ENCODE measurements around the gene RMI2. TPM values are rescaled to one million over a fixed set of nuclear protein-coding genes. Genes with fewer than 3 reads are reported as not detected.

The RMI2 gene
- total and polyA plus RNA-seq, 8 donors, result 2.3 to 79.9 (median 8.3) TPM

GRCh38 chr16:11384956-11385586, 39.8 kb downstream of the RMI2 start:
- Histone ChIP-seq H3K9me3 (no peaks in the 10 kb centered on the region), H3K4me3 (no peak overlapping the region), H3K36me3 (no peaks in the 10 kb centered on the region), H3K27me3 (peaks cover 0 to 12% (median 0%) of the 10 kb centered on the region in 3 donors), H3K4me1 (peaks cover 0 to 7% (median 2%) of the 10 kb centered on the region in 4 donors), H3K27ac (no peak overlapping the region)
- DNase-seq, result no peak
- intact Hi-C loops (cut with DNase I; ENCODE audit: low total_unique reads), result no loop called here
- TF ChIP-seq EP300 (IDR thresholded peaks at IDR 0.05) (no peak), POLR2AphosphoS5 (IDR thresholded peaks at IDR 0.05) (no peak), CTCF (IDR thresholded peaks at IDR 0.05) (no peak), POLR2A (IDR thresholded peaks at IDR 0.05) (no peak)
- WGBS, 5 donors, result 77 to 89% (median 89%) methylated on average over 6 to 20 of the region's 20 CpGs

- DNase-seq, result no peak
- WGBS, 5 donors, result 82 to 98% (median 89%) methylated on average over 6 to 12 of the region's 12 CpGs
- Histone ChIP-seq H3K27ac (no peak overlapping the region), H3K4me3 (no peak overlapping the region), H3K27me3 (peaks cover 0 to 12% (median 0%) of the 10 kb centered on the region in 3 donors), H3K9me3 (no peaks in the 10 kb centered on the region), H3K4me1 (peaks cover 0 to 8% (median 2%) of the 10 kb centered on the region in 4 donors), H3K36me3 (no peaks in the 10 kb centered on the region)
- intact Hi-C loops (cut with DNase I; ENCODE audit: low total_unique reads), result no loop called here
- no peak for TF ChIP-seq POLR2AphosphoS5 (IDR thresholded peaks at IDR 0.05)
- TF ChIP-seq EP300 (IDR thresholded peaks at IDR 0.05), result no peak
- TF ChIP-seq CTCF (IDR thresholded peaks at IDR 0.05), result no peak
- no peak for TF ChIP-seq POLR2A (IDR thresholded peaks at IDR 0.05)
These were observed 40.9 kb downstream of the RMI2 start for GRCh38 chr16:11386054-11386680.

GRCh38 chr16:11386791-11387546, 41.7 kb downstream of the RMI2 start:
- TF ChIP-seq CTCF (IDR thresholded peaks at IDR 0.05) (peak in 2 of 7 experiments; percentile 17 to 39), EP300 (IDR thresholded peaks at IDR 0.05) (no peak), POLR2AphosphoS5 (IDR thresholded peaks at IDR 0.05) (no peak), POLR2A (IDR thresholded peaks at IDR 0.05) (no peak)
- intact Hi-C loops (cut with DNase I; ENCODE audit: low total_unique reads), result no loop called here
- Histone ChIP-seq H3K4me3 (no peak overlapping the region), H3K36me3 (no peaks in the 10 kb centered on the region), H3K27me3 (peaks cover 0 to 12% (median 0%) of the 10 kb centered on the region in 3 donors), H3K9me3 (no peaks in the 10 kb centered on the region), H3K4me1 (peaks cover 0 to 15% (median 5%) of the 10 kb centered on the region in 4 donors), H3K27ac (no peak overlapping the region)
- 37 to 49% (median 39%) methylated on average over 13 to 22 of the region's 22 CpGs for WGBS, 5 donors
- peak; percentile 57 to 58 for DNase-seq

GRCh38 chr16:11389083-11389482, 43.8 kb downstream of the RMI2 start:
- WGBS, 5 donors, result 80 to 93% (median 80%) methylated on average over 7 of the region's 7 CpGs
- no peak for DNase-seq
- no peak overlapping the region for H3K4me3 ChIP-seq
- H3K27me3 ChIP-seq, result peaks cover 0 to 8% (median 0%) of the 10 kb centered on the region in 3 donors
- H3K9me3 ChIP-seq, result no peaks in the 10 kb centered on the region
- H3K36me3 ChIP-seq, result no peaks in the 10 kb centered on the region
- TF ChIP-seq POLR2A (IDR thresholded peaks at IDR 0.05) (no peak), POLR2AphosphoS5 (IDR thresholded peaks at IDR 0.05) (no peak), CTCF (IDR thresholded peaks at IDR 0.05) (no peak)
- intact Hi-C loops (cut with DNase I; ENCODE audit: low total_unique reads), result no loop called here
- H3K27ac ChIP-seq, result no peak overlapping the region
- peaks cover 0 to 15% (median 7%) of the 10 kb centered on the region in 4 donors for H3K4me1 ChIP-seq
